GM23248 (cell line): Measurements from ENCODE around the gene BBIP1.

Experiments used
- EZH2 ChIP-seq: fragments of 200-600 bp; sonication (generic); IDR thresholded peaks from 2 replicates; pipeline ENCODE4 v1.6.1; 2018; ENCODE audit warnings: antibody characterized with exemption, mild to moderate bottlenecking; ENCODE audit not compliant: insufficient read depth, poor library complexity, severe bottlenecking
- EZH2phosphoT487 ChIP-seq: fragments of 200-600 bp; sonication (generic); IDR thresholded peaks from 2 replicates; pipeline ENCODE4 v1.6.1; 2018; ENCODE audit warnings: antibody characterized with exemption, moderate library complexity, mild to moderate bottlenecking, low read depth; ENCODE audit not compliant: insufficient read depth

GRCh38 chr10:110939419-110939818, 20.4 kb upstream of the BBIP1 start:
- TF ChIP-seq EZH2: no peak
- TF ChIP-seq EZH2phosphoT487: no peak
